Neuronal stem cell (in vitro differentiated cells): ENCODE measurements around the gene ISM1.

Experiments used
- DNase-seq: peaks from one replicate; pipeline ENCODE4 v3.0.0-alpha.2; 2013; ENCODE audit warnings: low spot score
- H2AFZ ChIP-seq: one replicate; pipeline ENCODE4 v1.6.1; 2013; ENCODE audit warnings: mild to moderate bottlenecking, low read length, inconsistent platforms
- H2AK5ac ChIP-seq: 2 replicates; pipeline ENCODE4 v1.6.1; 2013; ENCODE audit warnings: low read depth, mild to moderate bottlenecking, inconsistent platforms, low read length, moderate library complexity, mixed read lengths
- H2BK120ac ChIP-seq: 2 replicates; pipeline ENCODE4 v1.6.1; 2013; ENCODE audit warnings: low read depth, mild to moderate bottlenecking, inconsistent platforms, low read length, moderate library complexity, mixed read lengths
- H2BK12ac ChIP-seq: one replicate; pipeline ENCODE4 v1.6.1; 2013; ENCODE audit warnings: low read length, inconsistent platforms
- H2BK15ac ChIP-seq: 2 replicates; pipeline ENCODE4 v1.6.1; 2013; ENCODE audit warnings: mild to moderate bottlenecking, low read length, inconsistent platforms, mixed read lengths
- H2BK5ac ChIP-seq: one replicate; pipeline ENCODE4 v1.6.1; 2013; ENCODE audit warnings: inconsistent platforms, mild to moderate bottlenecking, low read length, moderate library complexity
- H3K14ac ChIP-seq: one replicate; pipeline ENCODE4 v1.6.1; 2013; ENCODE audit warnings: low read length, inconsistent platforms
- H3K18ac ChIP-seq: 2 replicates; pipeline ENCODE4 v1.6.1; 2013; ENCODE audit warnings: low read length, inconsistent platforms
- H3K23ac ChIP-seq: 2 replicates; pipeline ENCODE4 v1.6.1; 2013; ENCODE audit warnings: low read depth, mild to moderate bottlenecking, mixed read lengths, low read length, inconsistent platforms; ENCODE audit not compliant: poor library complexity
- H3K27ac ChIP-seq: replicated peaks from 3 replicates; pipeline ENCODE4 v1.5.1; 2013; ENCODE audit warnings: low read length, inconsistent platforms
- H3K27me3 ChIP-seq, 3 experiments: 2 replicates each; pipeline ENCODE4 v1.6.1; 2013; ENCODE audit warnings: low read length in 3 of 3, mild to moderate bottlenecking in 2 of 3, inconsistent platforms in 1 of 3, low read depth in 1 of 3, mixed read lengths in 1 of 3, moderate library complexity in 1 of 3; ENCODE audit not compliant: control insufficient read depth in 3 of 3, insufficient read depth in 3 of 3
- H3K36me3 ChIP-seq, 2 donors: replicated peaks in 1 of 2; 2 replicates each; pipeline ENCODE4 v1.6.1; 2013; ENCODE audit warnings: low read length in 2 of 2; ENCODE audit not compliant: control insufficient read depth in 2 of 2, insufficient read depth in 2 of 2
- H3K4ac ChIP-seq: 2 replicates; pipeline ENCODE4 v1.6.1; 2013; ENCODE audit warnings: inconsistent platforms, mild to moderate bottlenecking, low read length, moderate library complexity
- H3K4me1 ChIP-seq, 2 donors: 1 replicate in 1 of 2; 2 replicates in 1 of 2; pipeline ENCODE4 v1.6.1; 2013; ENCODE audit warnings: low read length in 2 of 2, low read depth in 1 of 2; ENCODE audit not compliant: control insufficient read depth in 2 of 2, insufficient read depth in 1 of 2
- H3K4me2 ChIP-seq: one replicate; pipeline ENCODE4 v1.6.1; 2013; ENCODE audit warnings: mild to moderate bottlenecking, low read length, inconsistent platforms; ENCODE audit not compliant: insufficient read depth, poor library complexity, severe bottlenecking
- H3K4me3 ChIP-seq, 2 donors: 2 replicates each; pipeline ENCODE4 v1.5.1; 2013; ENCODE audit warnings: low read length in 2 of 2, mild to moderate bottlenecking in 2 of 2, inconsistent platforms in 1 of 2, moderate library complexity in 1 of 2
- H3K79me1 ChIP-seq: one replicate; pipeline ENCODE4 v1.6.1; 2013; ENCODE audit warnings: low read depth, mild to moderate bottlenecking, inconsistent platforms, low read length, moderate library complexity
- H3K9ac ChIP-seq: one replicate; pipeline ENCODE4 v1.6.1; 2013; ENCODE audit warnings: mild to moderate bottlenecking, low read depth, low read length, inconsistent platforms; ENCODE audit not compliant: poor library complexity
- H3K9me3 ChIP-seq, 2 donors: replicated peaks in 1 of 2; 2 replicates each; pipeline versions ENCODE3 to v1.6.1; 2013; ENCODE audit warnings: low read length in 2 of 2, mild to moderate bottlenecking in 2 of 2, inconsistent platforms in 1 of 2, low read depth in 1 of 2, mixed read lengths in 1 of 2, moderate library complexity in 1 of 2; ENCODE audit not compliant: control insufficient read depth in 2 of 2, insufficient read depth in 1 of 2
- H4K8ac ChIP-seq: one replicate; pipeline ENCODE4 v1.6.1; 2013; ENCODE audit warnings: low read depth, mild to moderate bottlenecking, inconsistent platforms, low read length, moderate library complexity
- H4K91ac ChIP-seq: one replicate; pipeline ENCODE4 v1.6.1; 2013; ENCODE audit warnings: low read length, low read depth, mild to moderate bottlenecking, inconsistent platforms; ENCODE audit not compliant: poor library complexity
- WGBS, 2 donors: extraction: QIAGEN DNeasy Blood & Tissue Kit; methylation state at CpG; one replicate each; pipeline ENCODE4 v1.1.7; 2013; ENCODE audit warnings: missing lambda C conversion rate in 2 of 2, mixed read lengths in 1 of 2; ENCODE audit not compliant: insufficient read length in 2 of 2, insufficient replicate concordance in 1 of 2; ENCODE audit errors: extremely low coverage in 2 of 2; 5-methylcytosine and 5-hydroxymethylcytosine counted together

The ISM1 gene

GRCh38 chr20:13256606-13257005 is 35.5 kb downstream of the ISM1 start:
- no peak overlapping the region for H3K27ac ChIP-seq
- H2BK12ac ChIP-seq = no peak overlapping the region
- no CpG with 5 or more reads among the region's 3 CpGs for WGBS, 2 donors
- H3K79me1 ChIP-seq = no peaks in the 10 kb centered on the region
- no peak overlapping the region for H2AK5ac ChIP-seq
- H3K27me3 ChIP-seq = peaks cover 0 to 9% (median 0%) of the 10 kb centered on the region in 3 experiments
- H3K23ac ChIP-seq = no peak overlapping the region
- H2BK5ac ChIP-seq = no peak overlapping the region
- H4K91ac ChIP-seq = no peak overlapping the region
- H2AFZ ChIP-seq = no peak overlapping the region
- H3K4me3 ChIP-seq = no peak overlapping the region
- no peak overlapping the region for H3K4me2 ChIP-seq
- H2BK15ac ChIP-seq = no peak overlapping the region
- H3K36me3 ChIP-seq = no peaks in the 10 kb centered on the region
- DNase-seq = no peak
- no peak overlapping the region for H4K8ac ChIP-seq
- H3K9ac ChIP-seq = no peak overlapping the region
- H2BK120ac ChIP-seq = no peak overlapping the region
- no peak overlapping the region for H3K14ac ChIP-seq
- no peaks in the 10 kb centered on the region for H3K4me1 ChIP-seq
- no peak overlapping the region for H3K4ac ChIP-seq
- H3K9me3 ChIP-seq = no peaks in the 10 kb centered on the region
- H3K18ac ChIP-seq = no peak overlapping the region

- Histone ChIP-seq H3K27ac (no peak overlapping the region), H3K23ac (no peak overlapping the region), H2AFZ (no peak overlapping the region), H4K91ac (no peak overlapping the region), H3K14ac (no peak overlapping the region), H3K79me1 (no peaks in the 10 kb centered on the region), H3K9me3 (no peaks in the 10 kb centered on the region), H3K18ac (no peak overlapping the region), H3K4me2 (no peak overlapping the region), H3K4ac (no peak overlapping the region), H2BK120ac (no peak overlapping the region), H2AK5ac (no peak overlapping the region), H3K4me3 (no peak overlapping the region), H4K8ac (no peak overlapping the region), H2BK5ac (no peak overlapping the region), H3K4me1 (peaks cover 0 to 7% of the 10 kb centered on the region in 2 donors), H2BK12ac (no peak overlapping the region), H3K27me3 (peaks cover 0 to 7% (median 0%) of the 10 kb centered on the region in 3 experiments), H3K9ac (no peak overlapping the region), H3K36me3 (no peaks in the 10 kb centered on the region), H2BK15ac (no peak overlapping the region)
- DNase-seq = no peak
- no CpG with 5 or more reads among the region's 3 CpGs for WGBS, 2 donors
Measured at GRCh38 chr20:13259921-13260320, 38.8 kb downstream of the ISM1 start.

GRCh38 chr20:13260650-13261279 is 39.7 kb downstream of the ISM1 start:
- no peak overlapping the region for H2BK5ac ChIP-seq
- H4K91ac ChIP-seq = no peak overlapping the region
- no peak overlapping the region for H3K27ac ChIP-seq
- H3K79me1 ChIP-seq = no peaks in the 10 kb centered on the region
- H3K4me1 ChIP-seq = peaks cover 0 to 7% of the 10 kb centered on the region in 2 donors
- no peak overlapping the region for H3K4me2 ChIP-seq
- peaks cover 0 to 4% (median 0%) of the 10 kb centered on the region in 3 experiments for H3K27me3 ChIP-seq
- H3K36me3 ChIP-seq = no peaks in the 10 kb centered on the region
- no peak overlapping the region for H2BK12ac ChIP-seq
- no peak overlapping the region for H2AFZ ChIP-seq
- no peak for DNase-seq
- no peak overlapping the region for H3K23ac ChIP-seq
- no peak overlapping the region for H3K4me3 ChIP-seq
- H3K14ac ChIP-seq = no peak overlapping the region
- no peak overlapping the region for H3K4ac ChIP-seq
- no CpG with 5 or more reads among the region's 7 CpGs for WGBS, 2 donors
- no peak overlapping the region for H3K9ac ChIP-seq
- no peaks in the 10 kb centered on the region for H3K9me3 ChIP-seq
- H2AK5ac ChIP-seq = no peak overlapping the region
- no peak overlapping the region for H2BK15ac ChIP-seq
- no peak overlapping the region for H4K8ac ChIP-seq
- H2BK120ac ChIP-seq = no peak overlapping the region
- H3K18ac ChIP-seq = no peak overlapping the region

GRCh38 chr20:13261460-13262301 is 40.6 kb downstream of the ISM1 start:
- Histone ChIP-seq H3K27me3 (peaks cover 0 to 4% (median 0%) of the 10 kb centered on the region in 3 experiments), H3K4ac (no peak overlapping the region), H4K8ac (no peak overlapping the region), H3K9ac (no peak overlapping the region), H3K9me3 (no peaks in the 10 kb centered on the region), H3K4me1 (peaks cover 0 to 7% of the 10 kb centered on the region in 2 donors), H3K14ac (no peak overlapping the region), H2AFZ (no peak overlapping the region), H2BK12ac (no peak overlapping the region), H3K27ac (no peak overlapping the region), H2AK5ac (no peak overlapping the region), H3K18ac (no peak overlapping the region), H3K4me2 (no peak overlapping the region), H3K4me3 (no peak overlapping the region), H4K91ac (no peak overlapping the region), H3K36me3 (no peaks in the 10 kb centered on the region), H2BK15ac (no peak overlapping the region), H2BK120ac (no peak overlapping the region), H3K23ac (no peak overlapping the region), H3K79me1 (no peaks in the 10 kb centered on the region), H2BK5ac (no peak overlapping the region)
- no CpG with 5 or more reads among the region's 8 CpGs for WGBS, 2 donors
- peak; percentile 30 for DNase-seq
